DND-41 (cell line): ENCODE results near the gene SEM1.

Source experiments
- ATAC-seq: fragments of 200-7000 bp; cut with Tn5 transposase; 3 replicates; pipeline ENCODE4 v1.9.1; 2021; ENCODE audit warnings: low read depth; ENCODE audit not compliant: insufficient read depth
- DNase-seq: peaks from one replicate; pipeline ENCODE4 v3.0.0-alpha.2; 2020
- H2AFZ ChIP-seq: 2 replicates; pipeline ENCODE4 v1.6.0; 2012; ENCODE audit warnings: low read depth, low read length
- H3K27ac ChIP-seq: 2 replicates; pipeline ENCODE4 v1.5.1; 2012; ENCODE audit warnings: low read length, inconsistent platforms
- H3K27me3 ChIP-seq: fragments of 200-600 bp; sonication (generic); 2 replicates; pipeline ENCODE4 v1.6.0; 2012; ENCODE audit warnings: low read length, mild to moderate bottlenecking, inconsistent platforms; ENCODE audit not compliant: insufficient read depth, poor library complexity
- H3K36me3 ChIP-seq: 2 replicates; pipeline ENCODE4 v1.5.1; 2012; ENCODE audit warnings: low read length, inconsistent platforms; ENCODE audit not compliant: insufficient read depth
- H3K4me1 ChIP-seq: 2 replicates; pipeline ENCODE4 v1.5.1; 2012; ENCODE audit warnings: mild to moderate bottlenecking, low read length; ENCODE audit not compliant: insufficient read depth
- H3K4me2 ChIP-seq: 2 replicates; pipeline ENCODE4 v1.6.0; 2012; ENCODE audit warnings: mild to moderate bottlenecking, moderate library complexity, low read length, inconsistent platforms; ENCODE audit not compliant: insufficient read depth
- H3K4me3 ChIP-seq, 2 experiments: fragments of 200-600 bp in 1 of 2; shearing (Covaris generic) in 1 of 2; 2 replicates each; pipeline ENCODE4 v1.5.1; 2012 to 2016; ENCODE audit warnings: inconsistent platforms in 2 of 2, low read length in 2 of 2, mild to moderate bottlenecking in 2 of 2, low read depth in 1 of 2, moderate library complexity in 1 of 2
- H3K79me2 ChIP-seq: 2 replicates; pipeline ENCODE4 v1.6.0; 2012; ENCODE audit warnings: low read length, inconsistent platforms; ENCODE audit not compliant: insufficient read depth
- H3K9ac ChIP-seq: 2 replicates; pipeline ENCODE4 v1.6.0; 2012; ENCODE audit warnings: low read depth, mild to moderate bottlenecking, inconsistent platforms, low read length, moderate library complexity
- H3K9me3 ChIP-seq: 2 replicates; pipeline ENCODE4 v1.5.1; 2012; ENCODE audit warnings: low read length, moderate library complexity, mild to moderate bottlenecking, inconsistent platforms; ENCODE audit not compliant: insufficient read depth, severe bottlenecking
- H4K20me1 ChIP-seq: 2 replicates; pipeline ENCODE4 v1.6.0; 2012; ENCODE audit warnings: low read length; ENCODE audit not compliant: insufficient read depth
- CTCF ChIP-seq: IDR thresholded peaks from 2 replicates; pipeline ENCODE4 v1.5.1; 2012; ENCODE audit warnings: borderline replicate concordance, low read length, moderate library complexity, mild to moderate bottlenecking; ENCODE audit not compliant: poor library complexity, severe bottlenecking; ENCODE audit errors: extremely low read depth
- EZH2 ChIP-seq: IDR thresholded peaks from 3 replicates; pipeline ENCODE4 v1.6.1; 2012; ENCODE audit warnings: borderline replicate concordance, low read depth, mild to moderate bottlenecking, moderate library complexity, low read length, inconsistent platforms; ENCODE audit not compliant: severe bottlenecking

Gene SEM1

GRCh38 chr7:96718107-96719003 lies 8.7 kb upstream of the SEM1 start:
- Histone ChIP-seq H3K36me3 (no peaks in the 10 kb centered on the region), H3K79me2 (no peaks in the 10 kb centered on the region), H3K27ac (no peak overlapping the region), H2AFZ (no peak overlapping the region), H3K4me3 (no peak overlapping the region), H4K20me1 (no peaks in the 10 kb centered on the region), H3K4me1 (no peaks in the 10 kb centered on the region), H3K9me3 (peaks cover 9% of the 10 kb centered on the region), H3K27me3 (no peaks in the 10 kb centered on the region), H3K4me2 (no peak overlapping the region), H3K9ac (no peak overlapping the region)
- ATAC-seq (no peak), DNase-seq (no peak)
- TF ChIP-seq CTCF = no peak
- no peak for TF ChIP-seq EZH2

GRCh38 chr7:96713037-96713436 lies 3.4 kb upstream of the SEM1 start:
- peak; percentile 4 for DNase-seq
- Histone ChIP-seq H3K36me3 (no peaks in the 10 kb centered on the region; the same call in 1 of the 2 replicates), H3K79me2 (peaks cover 16% of the 10 kb centered on the region), H2AFZ (no peak overlapping the region), H3K9me3 (peaks cover 21% of the 10 kb centered on the region), H3K27me3 (no peaks in the 10 kb centered on the region), H3K4me3 (no peak overlapping the region), H3K9ac (no peak overlapping the region), H3K4me1 (peaks cover 15% of the 10 kb centered on the region), H3K27ac (no peak overlapping the region), H4K20me1 (no peaks in the 10 kb centered on the region; the same call in 1 of the 2 replicates), H3K4me2 (no peak overlapping the region)
- TF ChIP-seq CTCF (no peak), EZH2 (no peak)
- no peak for ATAC-seq

- no peak for TF ChIP-seq CTCF
- TF ChIP-seq EZH2 = no peak
- H3K27ac ChIP-seq = no peak overlapping the region
- no peak overlapping the region; the same call in 1 of the 2 replicates for H3K9ac ChIP-seq
- ATAC-seq (no peak), DNase-seq (no peak)
- peak overlapping the region; percentile 85; the same call in 1 of the 2 replicates for H3K4me2 ChIP-seq
- peaks cover 21% of the 10 kb centered on the region for H3K9me3 ChIP-seq
- H3K4me1 ChIP-seq = peaks cover 22% of the 10 kb centered on the region
- peak overlapping the region; percentile 85 for H2AFZ ChIP-seq
- H3K27me3 ChIP-seq = no peaks in the 10 kb centered on the region
- H3K4me3 ChIP-seq = no peak overlapping the region; a peak in 1 of 4 replicates
- peaks cover 38% of the 10 kb centered on the region for H3K79me2 ChIP-seq
- peaks cover 5% of the 10 kb centered on the region; the same call in 1 of the 2 replicates for H4K20me1 ChIP-seq
- peaks cover 12% of the 10 kb centered on the region; the same call in 1 of the 2 replicates for H3K36me3 ChIP-seq
Observed at GRCh38 chr7:96710544-96710943, 898 bp upstream of the SEM1 start.
